K562 (cell line): ENCODE results near the gene NUAK1. TPM values are rescaled to one million over a fixed set of nuclear protein-coding genes. Genes with fewer than 3 reads are reported as not detected.

ENCODE experiments used
- ATAC-seq: fragments of 200-7000 bp; cut with Tn5 transposase; 3 replicates; pipeline ENCODE4 v1.9.1; 2020; ENCODE audit warnings: moderate library complexity
- BruUV-seq: library from RNA; stranded (reverse); fragments of 400-500 nt; replicated peaks from 2 replicates; lab custom pipeline; 2021; lab: Mats Ljungman, UMichigan
- CTCF ChIA-PET: fragments of 300-600 bp; formaldehyde crosslinking; extraction: SDS; loops from one replicate; lab custom pipeline; 2021; ENCODE audit warnings: low intra/inter-chr PET ratio; lab: Yijun Ruan, JAX
- POLR2A ChIA-PET: fragments of 300-600, 350-650 bp; sonication (Branson Sonifier 250); formaldehyde crosslinking; extraction: SDS; loops from one replicate; lab custom pipeline; 2021; ENCODE audit warnings: antibody characterized with exemption, inconsistent platforms; lab: Yijun Ruan, JAX
- DNase-seq, 4 experiments: peaks; one replicate each; pipeline versions ENCODE4 v3.0.0 to v3.0.0-alpha.2; 2011 to 2018; ENCODE audit warnings: low spot score in 3 of 4, mixed read lengths in 3 of 4; ENCODE audit errors: extremely low read depth in 1 of 4
- FAIRE-seq: peaks from 2 replicates; lab custom pipeline; 2011; peaks lifted over from hg19 to GRCh38; lab: Jason Lieb, UNC
- H2AFZ ChIP-seq: 2 replicates; pipeline ENCODE4 v1.6.0; 2011; ENCODE audit warnings: low read depth, low read length, control low read depth, inconsistent platforms
- H3K27ac ChIP-seq: fragments of 200-600 bp; 3 replicates; pipeline ENCODE4 v1.8.0; 2011; ENCODE audit warnings: low read depth, mild to moderate bottlenecking, control low read depth, inconsistent platforms, low read length, moderate library complexity, mixed read lengths; ENCODE audit errors: extremely low read depth
- H3K27me3 ChIP-seq, 2 experiments: fragments of 300-600 bp in 1 of 2; 2 replicates in 1 of 2; 3 replicates in 1 of 2; pipeline versions ENCODE4 v1.6.0 to v1.8.0; 2011; ENCODE audit warnings: inconsistent platforms in 2 of 2, low read length in 2 of 2, mild to moderate bottlenecking in 1 of 2, mixed read lengths in 1 of 2, moderate library complexity in 1 of 2; ENCODE audit not compliant: control insufficient read depth in 2 of 2, insufficient read depth in 2 of 2
- H3K36me3 ChIP-seq: fragments of 300-600 bp; 3 replicates; pipeline ENCODE4 v1.8.0; 2011; ENCODE audit warnings: mild to moderate bottlenecking, low read length, inconsistent platforms; ENCODE audit not compliant: control insufficient read depth, insufficient read depth
- H3K4me1 ChIP-seq, 2 experiments: fragments of 200-600 bp in 1 of 2; replicated peaks in 1 of 2; 2 replicates in 1 of 2; 3 replicates in 1 of 2; pipeline versions ENCODE4 v1.5.1 to v1.8.0; 2011; ENCODE audit warnings: inconsistent platforms in 2 of 2, low read length in 2 of 2, mild to moderate bottlenecking in 1 of 2, mixed read lengths in 1 of 2, moderate library complexity in 1 of 2; ENCODE audit not compliant: control insufficient read depth in 2 of 2, insufficient read depth in 2 of 2
- H3K4me2 ChIP-seq: 2 replicates; pipeline ENCODE4 v1.6.1; 2011; ENCODE audit warnings: low read length, control low read depth, inconsistent platforms, mixed read lengths; ENCODE audit not compliant: insufficient read depth
- H3K4me3 ChIP-seq: fragments of 200-600 bp; sonication (generic), shearing (Covaris generic); 2 replicates; pipeline ENCODE4 v1.5.1; 2016; ENCODE audit warnings: control low read depth, inconsistent platforms
- H3K79me2 ChIP-seq: fragments of 200-600 bp; 3 replicates; pipeline ENCODE4 v1.8.0; 2011; ENCODE audit warnings: low read length, inconsistent platforms; ENCODE audit not compliant: control insufficient read depth, insufficient read depth
- H3K9ac ChIP-seq, 2 experiments: 2 replicates each; pipeline versions ENCODE4 v1.6.0 to v1.6.1; 2011; ENCODE audit warnings: low read depth in 2 of 2, low read length in 2 of 2, control low read depth in 1 of 2, inconsistent platforms in 1 of 2, mild to moderate bottlenecking in 1 of 2, mixed read lengths in 1 of 2; ENCODE audit not compliant: insufficient read depth in 1 of 2
- H3K9me1 ChIP-seq: one replicate; pipeline ENCODE4 v1.6.0; 2011; ENCODE audit warnings: inconsistent platforms, mild to moderate bottlenecking, low read length, moderate library complexity; ENCODE audit not compliant: control insufficient read depth, insufficient read depth
- H3K9me3 ChIP-seq: replicated peaks from 2 replicates; pipeline ENCODE4 v1.5.1; 2011; ENCODE audit warnings: low read depth, low read length, inconsistent platforms; ENCODE audit not compliant: control insufficient read depth, insufficient read depth
- H4K20me1 ChIP-seq: replicated peaks from 2 replicates; pipeline ENCODE4 v1.6.1; 2011; ENCODE audit warnings: low read length, inconsistent platforms, mixed read lengths; ENCODE audit not compliant: control insufficient read depth, insufficient read depth
- C11orf30 ChIP-seq: fragments of 450-650 bp; IDR thresholded peaks from 2 replicates; pipeline ENCODE4 v1.6.1; 2016; ENCODE audit warnings: low read depth, mild to moderate bottlenecking
- CBFB ChIP-seq: sonication (generic); formaldehyde crosslinking; IDR thresholded peaks from 2 replicates; pipeline ENCODE4 v1.4.0; 2020; ENCODE audit warnings: mild to moderate bottlenecking, missing genetic modification reagents
- CREB5 ChIP-seq: fragments of 250-450 bp; sonication (Bioruptor Pico); IDR thresholded peaks from 2 replicates; pipeline ENCODE4 v1.5.0; 2020; ENCODE audit warnings: mild to moderate bottlenecking
- HDAC3 ChIP-seq: fragments of 450-650 bp; IDR thresholded peaks from 2 replicates; pipeline ENCODE4 v1.6.1; 2018; ENCODE audit warnings: borderline replicate concordance, mild to moderate bottlenecking, moderate library complexity; ENCODE audit not compliant: partially characterized antibody
- ID3 ChIP-seq, 2 experiments: fragments of 250-450 bp in 1 of 2; fragments of 450-650 bp in 1 of 2; sonication (Bioruptor Pico) in 1 of 2; IDR thresholded peaks; 2 replicates each; pipeline versions ENCODE4 v1.6.1 to v1.8.0; 2016 to 2021; ENCODE audit warnings: mild to moderate bottlenecking in 2 of 2, moderate library complexity in 2 of 2, missing compliant biosample characterization in 1 of 2, missing genetic modification characterization in 1 of 2
- POLR2AphosphoS5 ChIP-seq: IDR thresholded peaks from 2 replicates; pipeline ENCODE4 v1.6.1; 2011; ENCODE audit warnings: mild to moderate bottlenecking, low read depth, low read length, moderate library complexity; ENCODE audit not compliant: control insufficient read depth, insufficient read depth
- SIX5 ChIP-seq, 2 experiments: IDR thresholded peaks; 2 replicates each; pipeline ENCODE4 v1.6.1; 2011; ENCODE audit warnings: low read length in 2 of 2, borderline replicate concordance in 1 of 2, low read depth in 1 of 2, mild to moderate bottlenecking in 1 of 2, moderate library complexity in 1 of 2; ENCODE audit not compliant: insufficient read depth in 1 of 2
- STAG1 ChIP-seq: sonication (generic); formaldehyde crosslinking; IDR thresholded peaks from 2 replicates; pipeline ENCODE4 v1.5.0; 2020; ENCODE audit warnings: missing genetic modification reagents, borderline replicate concordance
- THAP12 ChIP-seq: fragments of 250-450 bp; sonication (Bioruptor Pico); IDR thresholded peaks from 2 replicates; pipeline ENCODE4 v1.9.0; 2021; ENCODE audit warnings: mild to moderate bottlenecking, inconsistent platforms
- VEZF1 ChIP-seq: fragments of 200-800 bp; sonication (Bioruptor generic); IDR thresholded peaks from 2 replicates; pipeline ENCODE4 v1.6.1; 2017; ENCODE audit warnings: missing genetic modification characterization, missing compliant biosample characterization
- XRCC4 ChIP-seq: IDR thresholded peaks from one replicate; pipeline ENCODE4 v1.6.1; 2011; ENCODE audit not compliant: insufficient read depth, insufficient read length; ENCODE audit errors: extremely low read depth
- ZBTB43 ChIP-seq: sonication (generic); formaldehyde crosslinking; IDR thresholded peaks from 2 replicates; pipeline ENCODE4 v1.8.0; 2023; ENCODE audit warnings: mild to moderate bottlenecking, missing genetic modification reagents
- ZNF143 ChIP-seq: sonication (generic); formaldehyde crosslinking; IDR thresholded peaks from 2 replicates; pipeline ENCODE4 v1.9.0; 2022; ENCODE audit warnings: mild to moderate bottlenecking, missing genetic modification reagents
- ZNF175 ChIP-seq: fragments of 200-800 bp; sonication (Bioruptor generic); IDR thresholded peaks from 2 replicates; pipeline ENCODE4 v1.6.1; 2016; ENCODE audit warnings: low read depth, mild to moderate bottlenecking, missing genetic modification characterization, missing compliant biosample characterization
- WGBS: fragments of 100-300 bp; shearing (Covaris generic); methylation state at CpG from one replicate; pipeline ENCODE4 v1.1.6; 2016; ENCODE audit warnings: low coverage, mixed read lengths; ENCODE audit not compliant: insufficient coverage; ENCODE audit errors: missing lambda C conversion rate; 5-methylcytosine and 5-hydroxymethylcytosine counted together
- in situ Hi-C: fragments of 300-500 bp; cut with MboI; formaldehyde crosslinking; loops from 4 replicates; pipeline ENCODE4 v1.15.0; 2018; ENCODE audit warnings: inconsistent platforms, mixed read lengths
- intact Hi-C: fragments of 100-400 bp; cut with micrococcal nuclease; formaldehyde crosslinking; loops from 2 replicates; pipeline ENCODE4 v1.14.2; 2022
- polyA plus RNA-seq, 8 experiments: library from polyadenylated mRNA; depleted of rRNA in 4 of 8; stranded (reverse) in 5 of 8; unstranded in 3 of 8; fragments of >200 nt; fragmentation: Nextera tagmentation in 2 of 8; fragmentation: Illumina TruSeq in 1 of 8; extraction: Ambion mirVana in 2 of 8; extraction: Trizol in 1 of 8; gene quantifications; 2 replicates each; pipeline versions ENCODE4 v1.2.1 to v1.2.3, GENCODE V29; 2011 to 2014; ENCODE audit warnings: inconsistent platforms in 1 of 8, missing spikeins in 1 of 8
- total RNA-seq, 7 experiments: library from RNA; depleted of rRNA in 6 of 7; stranded (reverse); fragments of >200 nt in 6 of 7; fragmentation: Illumina TruSeq in 2 of 7; extraction: Trizol in 2 of 7; gene quantifications; 2 replicates each; pipeline versions ENCODE4 v1.2.1 to v1.2.3, GENCODE V29; 2011 to 2021; ENCODE audit warnings: low replicate concordance in 1 of 7

NUAK1 gene
- total and polyA plus RNA-seq, 9 of the 15 experiments (the other 6 are each of a cell fraction or from before 2014, with no cell fraction given): 0.02 TPM; not detected in 8

- no peak for ATAC-seq
- Histone ChIP-seq H3K4me3 (no peak overlapping the region), H3K27me3 (no peaks in the 10 kb centered on the region; a peak in 1 of 5 replicates), H3K9ac (no peak overlapping the region), H3K27ac (no peak overlapping the region), H3K4me1 (no peaks in the 10 kb centered on the region), H3K9me1 (no peaks in the 10 kb centered on the region), H3K4me2 (no peak overlapping the region), H4K20me1 (no peaks in the 10 kb centered on the region), H3K9me3 (no peaks in the 10 kb centered on the region; the same call in 1 of the 2 replicates), H3K79me2 (no peaks in the 10 kb centered on the region), H3K36me3 (no peaks in the 10 kb centered on the region), H2AFZ (no peak overlapping the region)
- BruUV-seq: no TSS peak
- DNase-seq: no peak
- WGBS: 0% methylated on average over 1 of the region's 1 CpG
- no peak for FAIRE-seq
- intact Hi-C loops (no loop called here), in situ Hi-C loops (no loop called here)
- CTCF ChIA-PET: no interaction called here
- POLR2A ChIA-PET: interaction anchor here (0.6 kb wide), 2 partner anchors 14 to 1750 kb away, joined by 3 to 5 read pairs; no protein-coding TSS in a partner anchor
- no peak for TF ChIP-seq SIX5 (IDR thresholded peaks at IDR 0.05; ENCODE audit: borderline replicate concordance in 1 of 2, insufficient read depth in 1 of 2, low read depth in 1 of 2, low read length in 2 of 2)
- no peak for TF ChIP-seq ZBTB43 (CRISPR knock-in tag)
- no peak for TF ChIP-seq HDAC3
- no peak for TF ChIP-seq ZNF175 (CRISPR knock-in tag)
- TF ChIP-seq ID3 (CRISPR knock-in tag; IDR thresholded peaks at IDR 0.05): no peak
- TF ChIP-seq ID3 (tag; IDR thresholded peaks at IDR 0.05): no peak
- no peak for TF ChIP-seq ZNF143 (CRISPR knock-in tag)
- no peak for TF ChIP-seq CBFB
- TF ChIP-seq CREB5 (CRISPR knock-in tag): no peak
- TF ChIP-seq C11orf30: no peak
- TF ChIP-seq STAG1 (CRISPR knock-in tag): no peak
- TF ChIP-seq VEZF1 (CRISPR knock-in tag): no peak
- TF ChIP-seq XRCC4: no peak
- TF ChIP-seq POLR2AphosphoS5: no peak
- TF ChIP-seq THAP12 (CRISPR knock-in tag): no peak
Observed at GRCh38 chr12:106018286-106018685, 120.5 kb downstream of the NUAK1 start.
